Stomach (tissue), 9 donors: ENCODE data around the gene BMPR1B. TPM values are rescaled to one million over a fixed set of nuclear protein-coding genes. Genes with fewer than 3 reads are reported as not detected.

Source experiments
- DNase-seq, 2 donors: peaks; one replicate each; pipeline versions ENCODE4 v3.0.0 to v3.0.0-alpha.2; 2013 to 2019
- H3K27ac ChIP-seq, 5 donors: fragments of 200-600 bp in 4 of 5; sonication (generic) in 4 of 5; one replicate each; pipeline ENCODE4 v1.5.1; 2013 to 2019; ENCODE audit warnings: mild to moderate bottlenecking in 1 of 5, moderate library complexity in 1 of 5
- H3K27me3 ChIP-seq, 3 donors: fragments of 200-600 bp; sonication (generic); one replicate each; pipeline ENCODE4 v1.5.1; 2017 to 2019; ENCODE audit warnings: mixed run types in 1 of 3
- H3K36me3 ChIP-seq, 4 donors: fragments of 200-600 bp; sonication (generic); 1 replicate in 3 of 4; 2 replicates in 1 of 4; pipeline ENCODE4 v1.5.1; 2016 to 2019
- H3K4me1 ChIP-seq, 4 donors: fragments of 200-600 bp; sonication (generic); one replicate each; pipeline ENCODE4 v1.5.1; 2016 to 2019
- H3K4me3 ChIP-seq, 4 donors: fragments of 200-600 bp; sonication (generic) in 3 of 4; one replicate each; pipeline ENCODE4 v1.5.1; 2016 to 2019; ENCODE audit warnings: mild to moderate bottlenecking in 1 of 4
- H3K9me3 ChIP-seq, 4 donors: fragments of 200-600 bp; sonication (generic); one replicate each; pipeline ENCODE4 v1.5.1; 2016 to 2019
- EP300 ChIP-seq: sonication (generic); formaldehyde crosslinking; IDR thresholded peaks from one replicate; pipeline ENCODE4 v1.6.1; 2017; ENCODE audit warnings: antibody characterized with exemption
- POLR2A ChIP-seq, 4 donors: fragments of 450-650 bp; IDR thresholded peaks; one replicate each; pipeline ENCODE4 v1.6.1; 2016; ENCODE audit warnings: antibody characterized with exemption in 4 of 4, control low read depth in 2 of 4, mild to moderate bottlenecking in 1 of 4, moderate library complexity in 1 of 4
- POLR2AphosphoS5 ChIP-seq, 3 donors: sonication (generic); formaldehyde crosslinking; IDR thresholded peaks; one replicate each; pipeline ENCODE4 v1.6.1; 2016; ENCODE audit warnings: antibody characterized with exemption in 3 of 3
- WGBS, 5 donors: extraction: QIAGEN DNeasy Blood & Tissue Kit in 3 of 5; methylation state at CpG; one replicate each; pipeline versions ENCODE4 v1.1.5 to v1.1.7; 2013 to 2018; 5-methylcytosine and 5-hydroxymethylcytosine counted together
- intact Hi-C: fragments of 100-400 bp; cut with DNase I; formaldehyde crosslinking; loops from one replicate; pipeline ENCODE4 v1.15.1; 2023; ENCODE audit warnings: low total_unique reads
- polyA plus RNA-seq, 3 donors: library from polyadenylated mRNA; stranded (reverse); fragments of 200-250 nt; gene quantifications; one replicate each; pipeline ENCODE4 v1.2.3, GENCODE V29; 2013
- total RNA-seq, 5 donors: library from RNA; depleted of rRNA; stranded (reverse); fragments of >200 nt; gene quantifications; one replicate each; pipeline versions ENCODE4 v1.1.0 to v1.2.3, GENCODE V29; 2014 to 2016
- TF ChIP-seq, protein P1 (sequence below), 7 experiments: fragments of 450-650 bp in 4 of 7; fragments of 200-600 bp in 3 of 7; sonication (generic) in 3 of 7; IDR thresholded peaks; one replicate each; pipeline ENCODE4 v1.5.1; 2016 to 2019; ENCODE audit warnings: antibody characterized with exemption in 7 of 7, control low read depth in 2 of 7, mild to moderate bottlenecking in 1 of 7
- donor health status: healthy with polysubstance abuse.
- donor health status: Bipolar disorder and iron deficiency.
- donor health status: healthy.

Gene BMPR1B
- total and polyA plus RNA-seq, 8 donors, result 0.37 to 29.8 (median 1.5) TPM; not detected in 1

DNA sequence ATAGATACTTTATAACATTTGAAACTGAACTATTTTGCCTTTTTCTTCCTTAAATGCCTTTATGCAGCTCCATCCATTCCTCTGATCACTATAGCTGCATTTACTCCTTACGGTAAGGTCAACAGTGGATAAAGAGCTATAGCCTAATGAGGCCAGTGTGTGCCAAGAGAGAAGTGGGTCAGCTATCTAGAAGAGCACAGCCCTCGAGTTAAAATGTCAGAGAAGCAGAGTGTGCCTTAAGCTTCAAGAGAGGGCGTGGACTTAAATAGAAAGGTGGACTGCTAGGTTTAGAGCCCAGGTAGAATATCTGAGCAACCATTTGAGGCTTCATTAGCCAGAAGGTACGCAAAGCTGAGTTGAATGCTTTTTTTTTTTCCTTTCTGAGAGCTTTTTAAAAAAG, 347.4 kb downstream of the BMPR1B start:
- TF ChIP-seq, protein P1, sequence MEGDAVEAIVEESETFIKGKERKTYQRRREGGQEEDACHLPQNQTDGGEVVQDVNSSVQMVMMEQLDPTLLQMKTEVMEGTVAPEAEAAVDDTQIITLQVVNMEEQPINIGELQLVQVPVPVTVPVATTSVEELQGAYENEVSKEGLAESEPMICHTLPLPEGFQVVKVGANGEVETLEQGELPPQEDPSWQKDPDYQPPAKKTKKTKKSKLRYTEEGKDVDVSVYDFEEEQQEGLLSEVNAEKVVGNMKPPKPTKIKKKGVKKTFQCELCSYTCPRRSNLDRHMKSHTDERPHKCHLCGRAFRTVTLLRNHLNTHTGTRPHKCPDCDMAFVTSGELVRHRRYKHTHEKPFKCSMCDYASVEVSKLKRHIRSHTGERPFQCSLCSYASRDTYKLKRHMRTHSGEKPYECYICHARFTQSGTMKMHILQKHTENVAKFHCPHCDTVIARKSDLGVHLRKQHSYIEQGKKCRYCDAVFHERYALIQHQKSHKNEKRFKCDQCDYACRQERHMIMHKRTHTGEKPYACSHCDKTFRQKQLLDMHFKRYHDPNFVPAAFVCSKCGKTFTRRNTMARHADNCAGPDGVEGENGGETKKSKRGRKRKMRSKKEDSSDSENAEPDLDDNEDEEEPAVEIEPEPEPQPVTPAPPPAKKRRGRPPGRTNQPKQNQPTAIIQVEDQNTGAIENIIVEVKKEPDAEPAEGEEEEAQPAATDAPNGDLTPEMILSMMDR (IDR thresholded peaks at IDR 0.05), result no peak
- no peak for TF ChIP-seq POLR2AphosphoS5 (IDR thresholded peaks at IDR 0.05)
- TF ChIP-seq POLR2A (IDR thresholded peaks at IDR 0.05), result no peak
- no peak for TF ChIP-seq EP300
- Histone ChIP-seq H3K4me3 (no peak overlapping the region), H3K27me3 (no peaks in the 10 kb centered on the region), H3K9me3 (no peaks in the 10 kb centered on the region), H3K27ac (no peak overlapping the region), H3K36me3 (no peaks in the 10 kb centered on the region), H3K4me1 (peaks cover 4 to 18% (median 5%) of the 10 kb centered on the region in 4 donors)
- DNase-seq, result no peak
- WGBS, 5 donors, result 49 to 71% (median 64%) methylated on average over 4 of the region's 4 CpGs
- intact Hi-C loops, result no loop called here

GRCh38 chr4:95105983-95106382, 348.2 kb downstream of the BMPR1B start:
- TF ChIP-seq, protein P1 (IDR thresholded peaks at IDR 0.05), result no peak
- TF ChIP-seq EP300, result no peak
- TF ChIP-seq POLR2AphosphoS5 (IDR thresholded peaks at IDR 0.05), result no peak
- no peak for TF ChIP-seq POLR2A (IDR thresholded peaks at IDR 0.05)
- no peaks in the 10 kb centered on the region for H3K27me3 ChIP-seq
- H3K27ac ChIP-seq, result no peak overlapping the region
- DNase-seq, result no peak
- no peaks in the 10 kb centered on the region for H3K36me3 ChIP-seq
- H3K4me3 ChIP-seq, result no peak overlapping the region
- intact Hi-C loops, result no loop called here
- 79 to 88% (median 83%) methylated on average over 2 of the region's 2 CpGs for WGBS, 5 donors
- H3K4me1 ChIP-seq, result peaks cover 4 to 18% (median 5%) of the 10 kb centered on the region in 4 donors
- H3K9me3 ChIP-seq, result no peaks in the 10 kb centered on the region

GRCh38 chr4:95106408-95106928, 348.7 kb downstream of the BMPR1B start:
- Histone ChIP-seq H3K9me3 (no peaks in the 10 kb centered on the region), H3K27ac (no peak overlapping the region)
- WGBS, 5 donors, result 49 to 83% (median 58%) methylated on average over 2 of the region's 2 CpGs

GRCh38 chr4:95107004-95107403, 349.2 kb downstream of the BMPR1B start:
- DNase-seq, result no peak
- H3K4me1 ChIP-seq, result peaks cover 4 to 18% (median 5%) of the 10 kb centered on the region in 4 donors
- H3K27me3 ChIP-seq, result no peaks in the 10 kb centered on the region
- no peak overlapping the region for H3K27ac ChIP-seq
- H3K36me3 ChIP-seq, result no peaks in the 10 kb centered on the region
- no peak for TF ChIP-seq POLR2AphosphoS5 (IDR thresholded peaks at IDR 0.05)
- no peaks in the 10 kb centered on the region for H3K9me3 ChIP-seq
- no peak overlapping the region for H3K4me3 ChIP-seq
- intact Hi-C loops, result no loop called here

More at GRCh38 chr4:95106408-95106928, 348.7 kb downstream of the BMPR1B start:
- no peaks in the 10 kb centered on the region for H3K36me3 ChIP-seq
- intact Hi-C loops, result no loop called here
- peaks cover 4 to 18% (median 5%) of the 10 kb centered on the region in 4 donors for H3K4me1 ChIP-seq
- TF ChIP-seq, protein P1 (IDR thresholded peaks at IDR 0.05), result no peak
- TF ChIP-seq POLR2AphosphoS5 (IDR thresholded peaks at IDR 0.05), result no peak
- TF ChIP-seq EP300, result no peak
- TF ChIP-seq POLR2A (IDR thresholded peaks at IDR 0.05), result no peak
- H3K27me3 ChIP-seq, result no peaks in the 10 kb centered on the region
- no peak overlapping the region for H3K4me3 ChIP-seq
- DNase-seq, result no peak

- Histone ChIP-seq H3K4me1 (peaks cover 4 to 18% (median 5%) of the 10 kb centered on the region in 4 donors), H3K36me3 (no peaks in the 10 kb centered on the region), H3K9me3 (no peaks in the 10 kb centered on the region), H3K27me3 (no peaks in the 10 kb centered on the region), H3K27ac (no peak overlapping the region), H3K4me3 (no peak overlapping the region)
- intact Hi-C loops, result no loop called here
- TF ChIP-seq POLR2AphosphoS5 (IDR thresholded peaks at IDR 0.05) (no peak), EP300 (no peak), POLR2A (IDR thresholded peaks at IDR 0.05) (no peak)
- TF ChIP-seq, protein P1 (IDR thresholded peaks at IDR 0.05), result no peak
- WGBS, 5 donors, result 27 to 45% (median 39%) methylated on average over 4 of the region's 4 CpGs
- peak; percentile 53 to 70 for DNase-seq
These were observed 349.9 kb downstream of the BMPR1B start for GRCh38 chr4:95107635-95108034.
